Hematopoietic multipotent progenitor cell treated with erythropoietin and hydrocortisone succinate and interleukin-3 and kit ligand, for 6 days (in vitro differentiated cells): Measurements from ENCODE around the gene TRIM7.
"Not testable (repeated sequence)": the region's sequence is repeated elsewhere in the genome, so short reads cannot be mapped to it uniquely, and the experiment has no call there.

Experiments
- DNase-seq: peaks from one replicate; pipeline ENCODE4 v3.0.0-alpha.2; 2015

TRIM7 gene

GRCh38 chr5:181146927-181147636 lies 57.9 kb downstream of the TRIM7 start, which contains the start of gene OR2V2:
Gene OR2V2 (plus strand): TSS chr5:181147586. CDS start chr5:181154943, 7,357 bp downstream.
- DNase-seq = not testable (repeated sequence)

GRCh38 chr5:181145133-181145532 lies 59.9 kb downstream of the TRIM7 start:
- DNase-seq = no peak
